Measurements from ENCODE around the gene OR1I1. TPM values are rescaled to one million over a fixed set of nuclear protein-coding genes. Genes with fewer than 3 reads are reported as not detected.

OR1I1 gene
- total and polyA plus RNA-seq, 2 of the 4 experiments (the other 2 are of a cell fraction), result not detected

GRCh38 chr19:15096223-15096622 lies 14.2 kb downstream of the OR1I1 start:
- no peak overlapping the region for H4K91ac ChIP-seq (ENCODE audit: insufficient read depth, low read depth, low read length)

More at GRCh38 chr19:15096223-15096622, 14.2 kb downstream of the OR1I1 start:
- ChIA-PET POLR2A (ENCODE audit: unreplicated experiment) (no interaction called here), CTCF (no interaction called here)
- Histone ChIP-seq H2BK120ac (ENCODE audit: low read depth, low read length) (no peak overlapping the region), H3K9ac (ENCODE audit: low read depth, low read length) (no peak overlapping the region), H2AK9ac (replicated peaks; ENCODE audit: low read depth, low read length, poor library complexity) (no peak overlapping the region), H2BK20ac (ENCODE audit: low read depth, low read length) (no peak overlapping the region), H3K4me1 (ENCODE audit: control insufficient read depth, insufficient read depth, low read length) (peaks cover 3% of the 10 kb centered on the region; the same call in 1 of the 2 replicates), H2AK5ac (ENCODE audit: low read depth, low read length) (no peak overlapping the region), H3K23ac (ENCODE audit: low read depth, low read length) (no peak overlapping the region), H4K5ac (ENCODE audit: low read depth, low read length) (no peak overlapping the region), H3K4ac (ENCODE audit: low read depth, low read length) (no peak overlapping the region), H3K79me1 (ENCODE audit: low read depth in 1 of 2, low read length in 2 of 2) (no peaks in the 10 kb centered on the region), H3K4me2 (ENCODE audit: low read depth, low read length) (no peak overlapping the region), H3K27me3 (ENCODE audit: control insufficient read depth, insufficient read depth, low read length) (peaks cover 8% of the 10 kb centered on the region), H3K56ac (ENCODE audit: extremely low read depth, insufficient read depth, low read length) (no peak overlapping the region), H2AFZ (replicated peaks; ENCODE audit: low read length, poor library complexity) (no peak overlapping the region), H3K9me1 (ENCODE audit: insufficient read depth, low read length) (no peaks in the 10 kb centered on the region), H3K4me3 (ENCODE audit: insufficient read depth, low read depth, low read length) (no peak overlapping the region), H4K8ac (ENCODE audit: low read depth in 2 of 2, low read length in 2 of 2) (no peak overlapping the region), H2BK15ac (ENCODE audit: low read depth, low read length) (no peak overlapping the region), H3K9me3 (ENCODE audit: control insufficient read depth, insufficient read depth, low read length) (no peaks in the 10 kb centered on the region), H3K18ac (ENCODE audit: low read depth, low read length) (no peak overlapping the region), H4K20me1 (ENCODE audit: insufficient read depth, low read length) (no peaks in the 10 kb centered on the region), H3K36me3 (ENCODE audit: control insufficient read depth, insufficient read depth, low read length) (no peaks in the 10 kb centered on the region), H2BK5ac (ENCODE audit: low read depth, low read length, poor library complexity, severe bottlenecking) (no peak overlapping the region), H3K27ac (ENCODE audit: insufficient read depth, low read length) (no peak overlapping the region), H3K14ac (replicated peaks; ENCODE audit: low read depth, low read length) (no peak overlapping the region)
- dilution Hi-C loops (cut with HindIII; ENCODE audit: low sequenced_read_pairs, unreplicated experiment) (no loop called here), in situ Hi-C loops (cut with MboI; ENCODE audit: low sequenced_read_pairs) (no loop called here), intact Hi-C loops (cut with micrococcal nuclease) (no loop called here)
- 20% methylated on average over 1 of the region's 3 CpGs; no CpG with 5 or more reads in 1 of the 2 experiments for WGBS, 2 experiments (ENCODE audit: extremely low coverage in 2 of 2, insufficient read length in 1 of 2)
- ATAC-seq (ENCODE audit: low read depth), result no peak
- DNase-seq, result no peak
- BruUV-seq (replicated peaks), result no TSS peak
- no peak for TF ChIP-seq MAFK (IDR thresholded peaks at IDR 0.05; ENCODE audit: low read depth, low read length)
- no peak for TF ChIP-seq RFX5 (IDR thresholded peaks at IDR 0.05; ENCODE audit: low read depth, low read length)
- no peak for TF ChIP-seq CTCF (conservative IDR thresholded peaks at IDR 0.05; ENCODE audit: low read depth, low read length)
- TF ChIP-seq USF2 (IDR thresholded peaks at IDR 0.05; ENCODE audit: low read depth, low read length), result no peak
- no peak for TF ChIP-seq MAZ (IDR thresholded peaks at IDR 0.05; ENCODE audit: borderline replicate concordance, low read depth, low read length)
- TF ChIP-seq POLR2A (IDR thresholded peaks at IDR 0.05; ENCODE audit: low read depth, low read length), result no peak
- TF ChIP-seq MXI1 (IDR thresholded peaks at IDR 0.05; ENCODE audit: borderline replicate concordance, low read depth, low read length), result no peak
- no peak for TF ChIP-seq RAD21 (IDR thresholded peaks at IDR 0.05; ENCODE audit: low read length)
- TF ChIP-seq CEBPB (IDR thresholded peaks at IDR 0.05; ENCODE audit: low read depth, low read length), result no peak
- no peak for TF ChIP-seq RCOR1 (IDR thresholded peaks at IDR 0.05; ENCODE audit: insufficient replicate concordance, low read length)
- TF ChIP-seq BHLHE40 (IDR thresholded peaks at IDR 0.05; ENCODE audit: low read depth, low read length), result no peak
- no peak for TF ChIP-seq CHD1 (IDR thresholded peaks at IDR 0.05; ENCODE audit: low read depth, low read length)
- no peak for TF ChIP-seq ELK1 (IDR thresholded peaks at IDR 0.05; ENCODE audit: borderline replicate concordance, low read depth, low read length)
- no peak for TF ChIP-seq NFE2L2 (IDR thresholded peaks at IDR 0.05; ENCODE audit: low read depth, low read length)
- TF ChIP-seq SMC3 (IDR thresholded peaks at IDR 0.05; ENCODE audit: low read depth, low read length), result no peak
- no peak for TF ChIP-seq FOS (IDR thresholded peaks at IDR 0.05; ENCODE audit: low read depth, low read length)

Measured in IMR-90 (cell line).